Measurements from ENCODE around the gene PCDHA2.
"Not testable (repeated sequence)": the region's sequence is repeated elsewhere in the genome, so short reads cannot be mapped to it uniquely, and the experiment has no call there.

The PCDHA2 gene

DNA sequence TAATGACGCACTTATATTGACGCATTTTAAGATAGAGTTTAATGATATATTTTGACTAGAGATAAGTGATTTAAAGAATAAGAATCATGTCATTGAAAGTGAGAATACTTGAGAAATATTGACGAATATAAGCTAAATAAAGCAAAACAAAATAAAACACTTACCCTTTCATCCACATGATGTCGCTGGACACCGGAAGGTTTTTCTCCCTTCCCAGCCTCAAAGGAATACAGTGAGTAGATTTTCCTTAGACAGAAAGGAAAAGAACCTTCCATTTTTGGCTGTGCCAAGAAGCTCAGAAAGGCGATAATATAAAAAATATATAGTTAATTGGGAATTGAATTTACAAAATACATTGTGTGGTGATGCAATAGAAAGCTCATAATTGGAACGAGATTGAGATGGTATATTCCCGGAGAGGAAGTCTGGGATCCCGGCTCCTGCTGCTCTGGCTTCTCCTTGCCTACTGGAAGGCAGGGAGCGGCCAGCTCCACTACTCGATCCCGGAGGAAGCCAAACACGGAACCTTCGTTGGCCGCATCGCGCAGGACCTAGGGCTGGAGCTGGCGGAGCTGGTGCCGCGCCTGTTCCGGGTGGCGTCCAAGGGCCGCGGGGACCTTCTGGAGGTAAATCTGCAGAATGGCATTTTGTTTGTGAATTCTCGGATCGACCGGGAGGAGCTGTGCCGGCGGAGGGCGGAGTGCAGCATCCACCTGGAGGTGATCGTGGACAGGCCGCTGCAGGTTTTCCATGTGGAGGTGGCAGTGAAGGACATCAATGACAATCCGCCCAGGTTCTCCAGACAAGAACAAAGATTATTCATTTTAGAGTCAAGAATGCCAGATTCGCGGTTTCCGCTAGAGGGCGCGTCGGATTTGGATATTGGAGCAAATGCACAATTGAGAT lies 27.0 kb downstream of the PCDHA2 start, which contains the start of gene PCDHA5:
Gene PCDHA5 (plus strand): TSS at position 239 of the 906 bp plus-strand sequence.
- Histone ChIP-seq H3K4me3 (ENCODE audit: insufficient read depth, low read length, poor library complexity, severe bottlenecking) (no peak within 1 kb of the TSS), H4K20me1 (ENCODE audit: low read depth, low read length) (no peaks in the 10 kb centered on the region), H3K9me3 (ENCODE audit: insufficient read depth, low read length) (no peaks in the 10 kb centered on the region), H3K27ac (ENCODE audit: low read depth, low read length) (no peak within 1 kb of the TSS), H3K9me2 (replicated peaks; ENCODE audit: insufficient read depth, low read length) (no peaks in the 10 kb centered on the region), H3K79me2 (ENCODE audit: insufficient read depth, low read length) (no peaks in the 10 kb centered on the region), H2AFZ (ENCODE audit: low read depth, low read length, severe bottlenecking) (no peak within 1 kb of the TSS), H3K36me3 (ENCODE audit: low read length) (no peaks in the 10 kb centered on the region), H3K27me3 (ENCODE audit: low read length) (no peaks in the 10 kb centered on the region), H3F3A (ENCODE audit: insufficient read depth) (no peaks in the 10 kb centered on the region), H3K4me2 (ENCODE audit: low read depth, low read length, poor library complexity, severe bottlenecking) (no peak within 1 kb of the TSS), H3K9ac (ENCODE audit: low read length) (no peak within 1 kb of the TSS)
- no peak for TF ChIP-seq EZH2phosphoT487 (conservative IDR thresholded peaks at IDR 0.05; ENCODE audit: low read length)
- TF ChIP-seq, protein P1, sequence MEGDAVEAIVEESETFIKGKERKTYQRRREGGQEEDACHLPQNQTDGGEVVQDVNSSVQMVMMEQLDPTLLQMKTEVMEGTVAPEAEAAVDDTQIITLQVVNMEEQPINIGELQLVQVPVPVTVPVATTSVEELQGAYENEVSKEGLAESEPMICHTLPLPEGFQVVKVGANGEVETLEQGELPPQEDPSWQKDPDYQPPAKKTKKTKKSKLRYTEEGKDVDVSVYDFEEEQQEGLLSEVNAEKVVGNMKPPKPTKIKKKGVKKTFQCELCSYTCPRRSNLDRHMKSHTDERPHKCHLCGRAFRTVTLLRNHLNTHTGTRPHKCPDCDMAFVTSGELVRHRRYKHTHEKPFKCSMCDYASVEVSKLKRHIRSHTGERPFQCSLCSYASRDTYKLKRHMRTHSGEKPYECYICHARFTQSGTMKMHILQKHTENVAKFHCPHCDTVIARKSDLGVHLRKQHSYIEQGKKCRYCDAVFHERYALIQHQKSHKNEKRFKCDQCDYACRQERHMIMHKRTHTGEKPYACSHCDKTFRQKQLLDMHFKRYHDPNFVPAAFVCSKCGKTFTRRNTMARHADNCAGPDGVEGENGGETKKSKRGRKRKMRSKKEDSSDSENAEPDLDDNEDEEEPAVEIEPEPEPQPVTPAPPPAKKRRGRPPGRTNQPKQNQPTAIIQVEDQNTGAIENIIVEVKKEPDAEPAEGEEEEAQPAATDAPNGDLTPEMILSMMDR (IDR thresholded peaks at IDR 0.05; ENCODE audit: insufficient read depth, low read length, poor library complexity, severe bottlenecking): no peak

DNA sequence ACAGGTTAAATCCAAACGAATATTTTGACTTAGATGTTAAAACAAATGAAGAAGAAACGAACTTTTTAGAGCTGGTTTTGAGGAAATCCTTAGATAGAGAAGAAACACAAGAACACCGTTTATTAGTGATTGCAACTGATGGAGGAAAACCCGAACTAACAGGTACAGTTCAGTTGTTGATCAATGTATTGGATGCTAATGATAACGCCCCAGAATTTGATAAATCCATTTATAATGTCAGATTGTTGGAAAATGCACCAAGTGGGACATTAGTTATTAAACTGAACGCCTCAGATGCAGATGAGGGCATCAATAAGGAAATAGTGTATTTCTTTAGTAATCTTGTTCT lies 27.6 kb downstream of the PCDHA2 start:
- H3K27me3 ChIP-seq (ENCODE audit: low read length): no peaks in the 10 kb centered on the region
- no peak overlapping the region for H3K4me2 ChIP-seq (ENCODE audit: low read depth, low read length, poor library complexity, severe bottlenecking)
- no peaks in the 10 kb centered on the region for H3F3A ChIP-seq (ENCODE audit: insufficient read depth)
- TF ChIP-seq, protein P1 (IDR thresholded peaks at IDR 0.05; ENCODE audit: insufficient read depth, low read length, poor library complexity, severe bottlenecking): no peak
- TF ChIP-seq EZH2phosphoT487 (conservative IDR thresholded peaks at IDR 0.05; ENCODE audit: low read length): no peak
- no peak overlapping the region for H3K27ac ChIP-seq (ENCODE audit: low read depth, low read length)
- H3K9me2 ChIP-seq (replicated peaks; ENCODE audit: insufficient read depth, low read length): no peaks in the 10 kb centered on the region
- H3K9me3 ChIP-seq (ENCODE audit: insufficient read depth, low read length): no peaks in the 10 kb centered on the region
- no peak overlapping the region for H3K9ac ChIP-seq (ENCODE audit: low read length)
- H3K79me2 ChIP-seq (ENCODE audit: insufficient read depth, low read length): no peaks in the 10 kb centered on the region
- no peaks in the 10 kb centered on the region for H4K20me1 ChIP-seq (ENCODE audit: low read depth, low read length)
- no peak overlapping the region for H3K4me3 ChIP-seq (ENCODE audit: insufficient read depth, low read length, poor library complexity, severe bottlenecking)
- H3K36me3 ChIP-seq (ENCODE audit: low read length): no peaks in the 10 kb centered on the region
- no peak overlapping the region for H2AFZ ChIP-seq (ENCODE audit: low read depth, low read length, severe bottlenecking)

DNA sequence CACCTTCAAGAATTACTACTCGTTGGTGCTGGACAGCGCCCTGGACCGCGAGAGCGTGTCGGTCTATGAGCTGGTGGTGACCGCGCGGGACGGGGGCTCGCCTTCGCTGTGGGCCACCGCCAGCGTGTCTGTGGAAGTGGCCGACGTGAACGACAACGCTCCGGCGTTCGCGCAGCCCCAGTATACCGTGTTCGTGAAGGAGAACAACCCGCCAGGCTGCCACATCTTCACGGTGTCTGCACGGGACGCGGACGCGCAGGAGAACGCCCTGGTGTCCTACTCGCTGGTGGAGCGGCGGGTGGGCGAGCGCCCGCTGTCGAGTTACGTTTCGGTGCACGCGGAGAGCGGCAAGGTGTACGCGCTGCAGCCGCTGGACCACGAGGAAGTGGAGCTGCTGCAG lies 28.3 kb downstream of the PCDHA2 start:
- not testable (repeated sequence) for H2AFZ ChIP-seq (ENCODE audit: low read depth, low read length, severe bottlenecking); H3K27me3 ChIP-seq (ENCODE audit: low read length); H4K20me1 ChIP-seq (ENCODE audit: low read depth, low read length); H3F3A ChIP-seq (ENCODE audit: insufficient read depth); H3K9me2 ChIP-seq (replicated peaks; ENCODE audit: insufficient read depth, low read length); H3K27ac ChIP-seq (ENCODE audit: low read depth, low read length); H3K9ac ChIP-seq (ENCODE audit: low read length); H3K4me2 ChIP-seq (ENCODE audit: low read depth, low read length, poor library complexity, severe bottlenecking); H3K79me2 ChIP-seq (ENCODE audit: insufficient read depth, low read length); H3K36me3 ChIP-seq (ENCODE audit: low read length); H3K9me3 ChIP-seq (ENCODE audit: insufficient read depth, low read length); H3K4me3 ChIP-seq (ENCODE audit: insufficient read depth, low read length, poor library complexity, severe bottlenecking)

DNA sequence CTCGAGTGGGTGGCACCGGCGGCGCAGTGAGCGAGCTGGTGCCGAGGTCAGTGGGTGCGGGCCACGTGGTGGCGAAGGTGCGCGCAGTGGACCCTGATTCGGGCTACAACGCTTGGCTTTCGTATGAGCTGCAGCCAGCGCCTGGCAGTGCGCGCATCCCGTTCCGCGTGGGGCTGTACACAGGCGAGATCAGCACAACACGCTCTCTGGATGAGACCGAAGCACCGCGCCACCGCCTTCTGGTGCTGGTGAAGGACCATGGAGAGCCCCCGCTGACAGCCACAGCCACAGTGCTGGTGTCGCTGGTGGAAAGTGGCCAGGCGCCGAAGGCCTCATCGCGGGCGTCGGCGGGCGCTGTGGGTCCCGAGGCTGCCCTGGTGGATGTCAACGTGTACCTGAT lies 28.8 kb downstream of the PCDHA2 start:
- Histone ChIP-seq H4K20me1 (ENCODE audit: low read depth, low read length) (no peaks in the 10 kb centered on the region), H2AFZ (ENCODE audit: low read depth, low read length, severe bottlenecking) (no peak overlapping the region), H3K79me2 (ENCODE audit: insufficient read depth, low read length) (no peaks in the 10 kb centered on the region), H3K36me3 (ENCODE audit: low read length) (no peaks in the 10 kb centered on the region), H3K9me2 (replicated peaks; ENCODE audit: insufficient read depth, low read length) (no peaks in the 10 kb centered on the region), H3K4me3 (ENCODE audit: insufficient read depth, low read length, poor library complexity, severe bottlenecking) (no peak overlapping the region), H3F3A (ENCODE audit: insufficient read depth) (no peaks in the 10 kb centered on the region), H3K27ac (ENCODE audit: low read depth, low read length) (no peak overlapping the region), H3K9ac (ENCODE audit: low read length) (no peak overlapping the region), H3K9me3 (ENCODE audit: insufficient read depth, low read length) (no peaks in the 10 kb centered on the region), H3K27me3 (ENCODE audit: low read length) (no peaks in the 10 kb centered on the region), H3K4me2 (ENCODE audit: low read depth, low read length, poor library complexity, severe bottlenecking) (no peak overlapping the region)
- TF ChIP-seq, protein P1 (IDR thresholded peaks at IDR 0.05; ENCODE audit: insufficient read depth, low read length, poor library complexity, severe bottlenecking): no peak
- TF ChIP-seq EZH2phosphoT487 (conservative IDR thresholded peaks at IDR 0.05; ENCODE audit: low read length): no peak
